ENCODE results near the gene KRT71.

The KRT71 gene

GRCh38 chr12:52534482-52534881 is 18.5 kb downstream of the KRT71 start:
- DNase-seq, result no peak

GRCh38 chr12:52533686-52534470 is 19.1 kb downstream of the KRT71 start:
- DNase-seq, result no peak

- DNase-seq, result no peak
These were observed 20.3 kb downstream of the KRT71 start for GRCh38 chr12:52532636-52533035.

GRCh38 chr12:52531566-52532300 is 21.2 kb downstream of the KRT71 start:
- DNase-seq, result no peak

GRCh38 chr12:52530905-52531304 is 22.0 kb downstream of the KRT71 start:
- no peak for DNase-seq

GRCh38 chr12:52530366-52530765 is 22.6 kb downstream of the KRT71 start:
- DNase-seq, result no peak

GRCh38 chr12:52529846-52530245 is 23.1 kb downstream of the KRT71 start:
- no peak for DNase-seq

GRCh38 chr12:52529417-52529816 is 23.5 kb downstream of the KRT71 start:
- DNase-seq, result no peak

GRCh38 chr12:52528641-52529143 is 24.3 kb downstream of the KRT71 start:
- no peak for DNase-seq

- DNase-seq, result no peak
These were observed 25.7 kb downstream of the KRT71 start for GRCh38 chr12:52527121-52527800.

GRCh38 chr12:52526511-52526951 is 26.4 kb downstream of the KRT71 start:
- DNase-seq, result no peak

GRCh38 chr12:52525661-52526499 is 27.1 kb downstream of the KRT71 start:
- DNase-seq, result no peak

GRCh38 chr12:52524898-52525591 is 27.9 kb downstream of the KRT71 start:
- DNase-seq, result no peak

GRCh38 chr12:52524241-52524897 is 28.6 kb downstream of the KRT71 start:
- DNase-seq, result no peak

- no peak for DNase-seq
These were observed 29.1 kb downstream of the KRT71 start for GRCh38 chr12:52523824-52524223.

- no peak for DNase-seq
These were observed 30.5 kb downstream of the KRT71 start for GRCh38 chr12:52522346-52523011.

GRCh38 chr12:52521568-52522266 is 31.2 kb downstream of the KRT71 start:
- DNase-seq, result no peak

- no peak for DNase-seq
These were observed 31.8 kb downstream of the KRT71 start for GRCh38 chr12:52521175-52521567.

GRCh38 chr12:52519826-52520662 is 32.9 kb downstream of the KRT71 start, which contains the start of gene KRT5:
KRT5 (minus strand) TSS chr12:52520394; CDS start chr12:52520296, 98 bp downstream.
- DNase-seq, result no peak

Measured in NCI-H510A (cell line).